A549 (cell line): ENCODE measurements around the gene ECSCR. TPM values are rescaled to one million over a fixed set of nuclear protein-coding genes. Genes with fewer than 3 reads are reported as not detected.

Experiments used
- ATAC-seq, 2 experiments: fragments of 200-7000 bp in 1 of 2; fragments of >200 bp in 1 of 2; cut with Nextera tagmentation in 1 of 2; cut with Tn5 transposase in 1 of 2; 3 replicates each; pipeline versions ENCODE4 v1.8.0 to v1.9.1; 2018 to 2020; ENCODE audit warnings: mild to moderate bottlenecking in 1 of 2, moderate library complexity in 1 of 2
- CTCF ChIA-PET: fragments of 300-600 bp; sonication (Branson Sonifier 250); formaldehyde crosslinking; extraction: SDS; loops from one replicate; lab custom pipeline; 2021; ENCODE audit warnings: antibody characterized with exemption, inconsistent platforms; lab: Yijun Ruan, JAX
- POLR2A ChIA-PET: fragments of 350-600 bp; formaldehyde crosslinking; extraction: SDS; loops from one replicate; lab custom pipeline; 2021; ENCODE audit warnings: antibody characterized with exemption, inconsistent platforms; lab: Yijun Ruan, JAX
- DNase-seq, 2 experiments: peaks; one replicate each; pipeline versions ENCODE4 v3.0.0 to v3.0.0-alpha.2; 2011 to 2016; ENCODE audit warnings: low read depth in 1 of 2, low spot score in 1 of 2
- FAIRE-seq: peaks from 2 replicates; lab custom pipeline; 2011; peaks lifted over from hg19 to GRCh38; lab: Jason Lieb, UNC
- H3K27ac ChIP-seq, 2 experiments: fragments of >200 bp; sonication (Bioruptor Twin); formaldehyde crosslinking; 3 replicates each; pipeline ENCODE4 v1.5.1; 2016 to 2017
- H3K4me1 ChIP-seq: fragments of >200 bp; sonication (Bioruptor Twin); formaldehyde crosslinking; 3 replicates; pipeline ENCODE4 v1.6.1; 2016
- H3K4me2 ChIP-seq: fragments of >200 bp; sonication (Bioruptor Twin); formaldehyde crosslinking; 3 replicates; pipeline ENCODE4 v1.6.1; 2016
- H3K4me3 ChIP-seq: fragments of >200 bp; sonication (Bioruptor Twin); formaldehyde crosslinking; 3 replicates; pipeline ENCODE4 v1.5.1; 2016
- H3K9me3 ChIP-seq: fragments of >200 bp; sonication (Bioruptor Twin); formaldehyde crosslinking; 3 replicates; pipeline ENCODE4 v1.6.1; 2016
- ATOH8 ChIP-seq: fragments of 250-450 bp; sonication (Bioruptor Pico); IDR thresholded peaks from 2 replicates; pipeline ENCODE4 v1.5.0; 2020; ENCODE audit warnings: low read depth, mild to moderate bottlenecking, moderate library complexity
- BCL3 ChIP-seq: fragments of >200 bp; sonication (Bioruptor Twin); formaldehyde crosslinking; IDR thresholded peaks from 3 replicates; pipeline ENCODE4 v1.6.1; 2016
- BHLHE40 ChIP-seq: IDR thresholded peaks from 2 replicates; pipeline ENCODE4 v1.6.1; 2012; ENCODE audit warnings: low read depth, low read length, inconsistent platforms
- CBX8 ChIP-seq: fragments of 200-600 bp; sonication (generic); IDR thresholded peaks from 2 replicates; pipeline ENCODE4 v1.6.1; 2016
- CEBPB ChIP-seq, 2 experiments: fragments of >200 bp in 1 of 2; sonication (Bioruptor Twin) in 1 of 2; formaldehyde crosslinking in 1 of 2; IDR thresholded peaks; 2 replicates each; pipeline ENCODE4 v1.6.1; 2012 to 2016
- E2F6 ChIP-seq: IDR thresholded peaks from 2 replicates; pipeline ENCODE4 v1.6.1; 2012; ENCODE audit warnings: low read depth, borderline replicate concordance
- ELK1 ChIP-seq: fragments of 150-350 bp; IDR thresholded peaks from 2 replicates; pipeline ENCODE4 v1.6.1; 2014; ENCODE audit warnings: low read depth, mild to moderate bottlenecking, low read length
- EP300 ChIP-seq, 2 experiments: fragments of >200 bp; sonication (Bioruptor Twin); formaldehyde crosslinking; IDR thresholded peaks; 2 replicates in 1 of 2; 3 replicates in 1 of 2; pipeline ENCODE4 v1.6.1; 2016 to 2017
- FOSB ChIP-seq: fragments of 250-450 bp; sonication (Bioruptor Pico); IDR thresholded peaks from 2 replicates; pipeline ENCODE4 v1.5.0; 2020; ENCODE audit warnings: mild to moderate bottlenecking, moderate library complexity
- FOXS1 ChIP-seq: fragments of 250-450 bp; sonication (Bioruptor Pico); IDR thresholded peaks from 2 replicates; pipeline ENCODE4 v1.5.0; 2020; ENCODE audit warnings: mild to moderate bottlenecking, moderate library complexity
- HES2 ChIP-seq: fragments of >200 bp; sonication (Bioruptor Twin); formaldehyde crosslinking; IDR thresholded peaks from 2 replicates; pipeline ENCODE4 v1.6.1; 2016
- HOXA7 ChIP-seq: fragments of 250-450 bp; sonication (Bioruptor Pico); IDR thresholded peaks from 2 replicates; pipeline ENCODE4 v1.5.0; 2020; ENCODE audit warnings: mild to moderate bottlenecking, moderate library complexity
- HOXB5 ChIP-seq: fragments of 250-450 bp; sonication (Bioruptor Pico); IDR thresholded peaks from 2 replicates; pipeline ENCODE4 v1.5.0; 2020; ENCODE audit warnings: mild to moderate bottlenecking, moderate library complexity
- JUN ChIP-seq, 2 experiments: fragments of >200 bp; sonication (Bioruptor Twin); formaldehyde crosslinking; IDR thresholded peaks; 2 replicates in 1 of 2; 3 replicates in 1 of 2; pipeline ENCODE4 v1.6.1; 2016 to 2017
- MAZ ChIP-seq: fragments of 150-350 bp; IDR thresholded peaks from 2 replicates; pipeline ENCODE4 v1.6.1; 2014; ENCODE audit warnings: antibody characterized with exemption, low read depth, low read length, borderline replicate concordance
- PBX3 ChIP-seq: IDR thresholded peaks from 2 replicates; pipeline ENCODE4 v1.6.1; 2012
- POLR2AphosphoS2 ChIP-seq: conservative IDR thresholded peaks from 2 replicates; pipeline ENCODE4 v1.6.1; 2012; ENCODE audit warnings: low read length, improper control_type of control experiment, inconsistent platforms
- RARB ChIP-seq: fragments of 250-450 bp; sonication (Bioruptor Pico); IDR thresholded peaks from 2 replicates; pipeline ENCODE4 v1.8.0; 2021; ENCODE audit warnings: mild to moderate bottlenecking, moderate library complexity
- RCOR1 ChIP-seq: fragments of 150-350 bp; IDR thresholded peaks from 2 replicates; pipeline ENCODE4 v1.6.1; 2014; ENCODE audit warnings: antibody characterized with exemption, low read length, low read depth
- ZNF302 ChIP-seq: fragments of 250-450 bp; sonication (Bioruptor Pico); IDR thresholded peaks from 2 replicates; pipeline ENCODE4 v1.9.0; 2021; ENCODE audit warnings: inconsistent platforms, mild to moderate bottlenecking, moderate library complexity
- WGBS: methylation state at CpG from one replicate; pipeline ENCODE4 v1.1.6; 2017; ENCODE audit errors: missing lambda C conversion rate; 5-methylcytosine and 5-hydroxymethylcytosine counted together
- polyA plus RNA-seq, 4 experiments: library from polyadenylated mRNA; depleted of rRNA in 3 of 4; stranded (reverse); fragments of >200 nt; fragmentation: RNase III in 1 of 4; extraction: RNeasy Plus Mini Kit Qiagen cat#74134 plus additional on column Dnase treatment in 1 of 4; gene quantifications; 2 replicates in 3 of 4; 3 replicates in 1 of 4; pipeline ENCODE4 v1.2.3, GENCODE V29; 2011 to 2017

ECSCR gene
- polyA plus RNA-seq, 2 of the 4 experiments (the other 2 are of a cell fraction): not detected

- 88% methylated on average over 5 of the region's 5 CpGs for WGBS
- no peak for TF ChIP-seq HOXB5 (CRISPR knock-in tag)
- TF ChIP-seq ZNF302 (CRISPR knock-in tag): no peak
- TF ChIP-seq BHLHE40: no peak
- TF ChIP-seq HOXA7 (CRISPR knock-in tag): no peak
- no peak for TF ChIP-seq RARB (CRISPR knock-in tag)
- POLR2A ChIA-PET: no interaction called here
- no peak for FAIRE-seq
- Histone ChIP-seq H3K27ac (no peak overlapping the region), H3K4me1 (no peaks in the 10 kb centered on the region), H3K4me2 (no peak overlapping the region), H3K4me3 (no peak overlapping the region), H3K9me3 (no peaks in the 10 kb centered on the region)
- CTCF ChIA-PET: interaction anchor here (1.2 to 1.7 kb wide), 2 partner anchors 56 to 60 kb away, joined by 3 to 7 read pairs; no protein-coding TSS in a partner anchor
- ATAC-seq: no peak
- DNase-seq: no peak
Measured at GRCh38 chr5:139457241-139457640, 5.3 kb downstream of the ECSCR start.

- Histone ChIP-seq H3K4me1 (no peaks in the 10 kb centered on the region), H3K4me2 (no peak overlapping the region), H3K9me3 (no peaks in the 10 kb centered on the region), H3K27ac (no peak overlapping the region), H3K4me3 (no peak overlapping the region)
- ChIA-PET POLR2A (no interaction called here), CTCF (interaction anchor here (1.2 to 1.7 kb wide), 2 partner anchors 57 to 60 kb away, joined by 3 to 7 read pairs; no protein-coding TSS in a partner anchor)
- FAIRE-seq (no peak), DNase-seq (no peak), ATAC-seq (no peak; a peak in 1 of 6 replicates)
- TF ChIP-seq E2F6: no peak
- no peak for TF ChIP-seq FOXS1
- TF ChIP-seq HES2: no peak
- TF ChIP-seq CEBPB (IDR thresholded peaks at IDR 0.05): no peak
- TF ChIP-seq PBX3: no peak
- TF ChIP-seq JUN (IDR thresholded peaks at IDR 0.05): no peak
- no peak for TF ChIP-seq ELK1
- TF ChIP-seq MAZ: no peak
- no peak for TF ChIP-seq FOSB
- no peak for TF ChIP-seq ZNF302 (CRISPR knock-in tag)
- TF ChIP-seq CBX8: no peak
- TF ChIP-seq RCOR1: no peak
- TF ChIP-seq POLR2AphosphoS2: no peak
- TF ChIP-seq BCL3: no peak
- no peak for TF ChIP-seq BHLHE40
- TF ChIP-seq EP300 (IDR thresholded peaks at IDR 0.05): no peak
- TF ChIP-seq ATOH8 (CRISPR knock-in tag): no peak
- 75% methylated on average over 12 of the region's 12 CpGs for WGBS
Measured at GRCh38 chr5:139456776-139457175, 5.8 kb downstream of the ECSCR start.
